Calu3 (cell line): Measurements from ENCODE around the gene LOXL4. TPM values are rescaled to one million over a fixed set of nuclear protein-coding genes. Genes with fewer than 3 reads are reported as not detected.

ENCODE experiments used
- BruUV-seq: library from RNA; stranded (reverse); fragments of 400-500 nt; replicated peaks from 2 replicates; lab custom pipeline; 2021; lab: Mats Ljungman, UMichigan
- CTCF ChIA-PET: fragments of 300-600 bp; sonication (Branson Sonifier 250); formaldehyde crosslinking; loops from one replicate; lab custom pipeline; 2022; ENCODE audit warnings: antibody characterized with exemption; lab: Charles Lee
- DNase-seq: peaks from one replicate; pipeline ENCODE4 v3.0.0; 2022
- H3K27ac Mint-ChIP-seq: one replicate; pipeline ENCODE4 v1.8.0; 2022; ENCODE audit warnings: mixed read lengths; ENCODE audit not compliant: unreplicated experiment
- H3K27me3 Mint-ChIP-seq: one replicate; pipeline ENCODE4 v1.8.0; 2022; ENCODE audit warnings: mixed read lengths; ENCODE audit not compliant: unreplicated experiment
- H3K36me3 Mint-ChIP-seq: one replicate; pipeline ENCODE4 v1.8.0; 2022; ENCODE audit warnings: mild to moderate bottlenecking, moderate library complexity, mixed read lengths; ENCODE audit not compliant: insufficient read depth, unreplicated experiment
- H3K4me1 Mint-ChIP-seq: one replicate; pipeline ENCODE4 v1.8.0; 2022; ENCODE audit warnings: mild to moderate bottlenecking, low read depth, mixed read lengths; ENCODE audit not compliant: unreplicated experiment
- H3K4me3 Mint-ChIP-seq: one replicate; pipeline ENCODE4 v1.8.0; 2022; ENCODE audit warnings: mild to moderate bottlenecking, low read depth, moderate library complexity, mixed read lengths; ENCODE audit not compliant: unreplicated experiment
- H3K9me3 Mint-ChIP-seq: one replicate; pipeline ENCODE4 v1.8.0; 2022; ENCODE audit warnings: low read depth, mixed read lengths; ENCODE audit not compliant: unreplicated experiment
- CTCF ChIP-seq: fragments of 200-600 bp; IDR thresholded peaks from one replicate; pipeline ENCODE4 v1.8.0; 2022; ENCODE audit warnings: antibody characterized with exemption; ENCODE audit not compliant: unreplicated experiment
- intact Hi-C: fragments of 100-400 bp; cut with micrococcal nuclease; formaldehyde crosslinking; loops from one replicate; pipeline ENCODE4 v1.10.0; 2022; ENCODE audit not compliant: unreplicated experiment
- total RNA-seq: library from RNA; stranded (reverse); gene quantifications from 2 replicates; pipeline ENCODE4 v1.2.3, GENCODE V29; 2022

LOXL4 gene
- total RNA-seq, 1 experiment from 2014 or later: 2.2 TPM

- H3K4me1 Mint-ChIP-seq: no peaks in the 10 kb centered on the region
- no TSS peak for BruUV-seq
- DNase-seq: no peak
- CTCF ChIA-PET: no interaction called here
- intact Hi-C loops: no loop called here
- no peaks in the 10 kb centered on the region for H3K9me3 Mint-ChIP-seq
- H3K27ac Mint-ChIP-seq: no peak overlapping the region
- peaks cover 4% of the 10 kb centered on the region for H3K36me3 Mint-ChIP-seq
- TF ChIP-seq CTCF: no peak
- H3K27me3 Mint-ChIP-seq: no peaks in the 10 kb centered on the region
- no peak overlapping the region for H3K4me3 Mint-ChIP-seq
These were observed 10.8 kb downstream of the LOXL4 start for GRCh38 chr10:98257198-98257597.

- intact Hi-C loops: no loop called here
- Mint-ChIP-seq H3K27me3 (no peaks in the 10 kb centered on the region), H3K4me1 (no peaks in the 10 kb centered on the region)
These were observed 11.3 kb downstream of the LOXL4 start for GRCh38 chr10:98256692-98257091.

GRCh38 chr10:98255146-98255877 lies 12.7 kb downstream of the LOXL4 start:
- Mint-ChIP-seq H3K9me3 (no peaks in the 10 kb centered on the region), H3K27me3 (no peaks in the 10 kb centered on the region), H3K4me1 (no peaks in the 10 kb centered on the region), H3K4me3 (no peak overlapping the region), H3K36me3 (peaks cover 4% of the 10 kb centered on the region), H3K27ac (no peak overlapping the region)
- no peak for TF ChIP-seq CTCF
- BruUV-seq: no TSS peak
- no peak for DNase-seq
- CTCF ChIA-PET: no interaction called here
- intact Hi-C loops: no loop called here

More at GRCh38 chr10:98256692-98257091, 11.3 kb downstream of the LOXL4 start:
- CTCF ChIA-PET: no interaction called here
- Mint-ChIP-seq H3K36me3 (peaks cover 4% of the 10 kb centered on the region), H3K4me3 (no peak overlapping the region), H3K9me3 (no peaks in the 10 kb centered on the region), H3K27ac (no peak overlapping the region)
- DNase-seq: no peak
- no peak for TF ChIP-seq CTCF
- no TSS peak for BruUV-seq

GRCh38 chr10:98254234-98254974 lies 13.6 kb downstream of the LOXL4 start:
- no peaks in the 10 kb centered on the region for H3K4me1 Mint-ChIP-seq
- no peak for DNase-seq
- peaks cover 4% of the 10 kb centered on the region for H3K36me3 Mint-ChIP-seq
- BruUV-seq: no TSS peak
- H3K27me3 Mint-ChIP-seq: no peaks in the 10 kb centered on the region
- intact Hi-C loops: no loop called here
- H3K4me3 Mint-ChIP-seq: no peak overlapping the region
- TF ChIP-seq CTCF: no peak
- H3K27ac Mint-ChIP-seq: no peak overlapping the region
- CTCF ChIA-PET: no interaction called here
- no peaks in the 10 kb centered on the region for H3K9me3 Mint-ChIP-seq
